Gastroesophageal sphincter (tissue), 3 donors: ENCODE results near the gene AK1.

ENCODE experiments used
- POLR2A ChIP-seq, 2 donors: fragments of 450-650 bp; IDR thresholded peaks; one replicate each; pipeline ENCODE4 v1.6.1; 2017; ENCODE audit warnings: antibody characterized with exemption in 2 of 2, mild to moderate bottlenecking in 2 of 2, moderate library complexity in 1 of 2
- TF ChIP-seq, protein P1 (sequence below), 4 experiments: fragments of 200-600 bp in 2 of 4; fragments of 450-650 bp in 2 of 4; sonication (generic) in 1 of 4; IDR thresholded peaks; one replicate each; pipeline ENCODE4 v1.5.1; 2017 to 2019; ENCODE audit warnings: antibody characterized with exemption in 4 of 4, mild to moderate bottlenecking in 2 of 4, moderate library complexity in 2 of 4

DNA sequence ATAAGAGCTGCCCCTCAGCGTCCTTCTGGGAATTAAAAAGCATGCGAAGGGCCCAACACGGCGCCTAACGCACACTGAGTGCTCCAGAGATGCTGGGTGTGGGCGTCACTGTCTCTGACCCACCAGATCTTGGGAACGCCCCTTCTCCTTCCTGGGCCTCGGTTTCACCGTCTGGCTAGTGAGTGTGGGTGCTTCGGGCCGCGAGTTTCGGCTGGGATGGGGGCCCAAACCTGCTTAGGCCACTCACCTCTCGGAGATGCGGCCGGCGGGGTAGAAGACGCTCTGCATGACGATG is 49.4 kb upstream of the AK1 start:
- TF ChIP-seq, protein P1, sequence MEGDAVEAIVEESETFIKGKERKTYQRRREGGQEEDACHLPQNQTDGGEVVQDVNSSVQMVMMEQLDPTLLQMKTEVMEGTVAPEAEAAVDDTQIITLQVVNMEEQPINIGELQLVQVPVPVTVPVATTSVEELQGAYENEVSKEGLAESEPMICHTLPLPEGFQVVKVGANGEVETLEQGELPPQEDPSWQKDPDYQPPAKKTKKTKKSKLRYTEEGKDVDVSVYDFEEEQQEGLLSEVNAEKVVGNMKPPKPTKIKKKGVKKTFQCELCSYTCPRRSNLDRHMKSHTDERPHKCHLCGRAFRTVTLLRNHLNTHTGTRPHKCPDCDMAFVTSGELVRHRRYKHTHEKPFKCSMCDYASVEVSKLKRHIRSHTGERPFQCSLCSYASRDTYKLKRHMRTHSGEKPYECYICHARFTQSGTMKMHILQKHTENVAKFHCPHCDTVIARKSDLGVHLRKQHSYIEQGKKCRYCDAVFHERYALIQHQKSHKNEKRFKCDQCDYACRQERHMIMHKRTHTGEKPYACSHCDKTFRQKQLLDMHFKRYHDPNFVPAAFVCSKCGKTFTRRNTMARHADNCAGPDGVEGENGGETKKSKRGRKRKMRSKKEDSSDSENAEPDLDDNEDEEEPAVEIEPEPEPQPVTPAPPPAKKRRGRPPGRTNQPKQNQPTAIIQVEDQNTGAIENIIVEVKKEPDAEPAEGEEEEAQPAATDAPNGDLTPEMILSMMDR (IDR thresholded peaks at IDR 0.05) = no peak
- no peak for TF ChIP-seq POLR2A (IDR thresholded peaks at IDR 0.05)
